ENCODE data around the gene NOX4.

- no peak for TF ChIP-seq FOXO4 (CRISPR knock-in tag; IDR thresholded peaks at IDR 0.05)
- TF ChIP-seq CEBPG (CRISPR knock-in tag; IDR thresholded peaks at IDR 0.05) = no peak
- TF ChIP-seq CEBPG (tag; conservative IDR thresholded peaks at IDR 0.05 in 1 of 2, IDR thresholded peaks at IDR 0.05 in 1 of 2) = no peak
- no peak for TF ChIP-seq HDGF (IDR thresholded peaks at IDR 0.05)
- no peak for TF ChIP-seq ZNF239 (CRISPR knock-in tag; IDR thresholded peaks at IDR 0.05)
- TF ChIP-seq EP300 (IDR thresholded peaks at IDR 0.05; ENCODE audit: low read length) = no peak
- no peak for TF ChIP-seq NR4A1 (CRISPR knock-in tag; IDR thresholded peaks at IDR 0.05)
- no peak for TF ChIP-seq NR4A1 (tag; IDR thresholded peaks at IDR 0.05)
- TF ChIP-seq MXI1 (IDR thresholded peaks at IDR 0.05; ENCODE audit: low read depth, low read length) = no peak
- TF ChIP-seq TBP (optimal IDR thresholded peaks at IDR 0.05; ENCODE audit: low read depth, low read length) = no peak
- TF ChIP-seq NBN (IDR thresholded peaks at IDR 0.05; ENCODE audit: low read depth) = no peak
- TF ChIP-seq CTCF (IDR thresholded peaks at IDR 0.05 in 2 of 3, conservative IDR thresholded peaks at IDR 0.05 in 1 of 3; ENCODE audit: insufficient read depth in 2 of 3, low read depth in 1 of 3, low read length in 3 of 3) = no peak
- TF ChIP-seq ZNF354B (CRISPR knock-in tag; IDR thresholded peaks at IDR 0.05) = no peak
- no peak for TF ChIP-seq SIN3B (IDR thresholded peaks at IDR 0.05; ENCODE audit: low read depth)
- TF ChIP-seq NFRKB (IDR thresholded peaks at IDR 0.05; ENCODE audit: low read depth) = no peak
- no peak for TF ChIP-seq RAD21 (CRISPR knock-in tag; conservative IDR thresholded peaks at IDR 0.05 in 1 of 2, IDR thresholded peaks at IDR 0.05 in 1 of 2)
Observed at GRCh38 chr11:89452780-89453179, 38.4 kb downstream of the NOX4 start.

Data from K562 (cell line).